Measurements from ENCODE around the gene SLC16A12. TPM values are rescaled to one million over a fixed set of nuclear protein-coding genes. Genes with fewer than 3 reads are reported as not detected.

The SLC16A12 gene
- total RNA-seq, 1 experiment from 2014 or later: 10.9 TPM

DNA sequence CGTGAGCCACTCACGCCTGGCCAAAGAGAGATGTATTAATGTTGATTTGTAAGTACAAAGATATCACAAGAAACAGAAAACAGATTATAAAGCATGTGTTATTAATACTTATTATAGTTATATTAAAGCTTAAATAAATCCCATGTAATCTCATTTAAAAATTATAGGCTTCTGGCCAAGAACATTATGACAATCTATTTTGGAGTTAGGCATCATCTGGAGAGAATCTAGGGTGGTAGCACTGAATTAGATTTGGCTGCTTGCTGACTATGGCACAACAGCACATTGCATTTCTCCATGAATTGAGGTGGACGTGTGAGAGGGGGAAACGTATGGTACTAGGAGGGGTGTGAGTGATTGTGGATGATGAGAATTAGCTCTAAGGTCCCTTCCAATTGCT, 16.8 kb upstream of the SLC16A12 start:
- H3K9me3 Mint-ChIP-seq: peaks cover 8% of the 10 kb centered on the region
- ATAC-seq (no peak), DNase-seq (ENCODE audit: low spot score) (no peak)
- no peaks in the 10 kb centered on the region for H3K27me3 Mint-ChIP-seq (ENCODE audit: low read depth)
- peaks cover 3% of the 10 kb centered on the region; the same call in 1 of the 2 replicates for H3K4me1 Mint-ChIP-seq
- POLR2A ChIA-PET: no interaction called here
- H3K27ac Mint-ChIP-seq: no peak overlapping the region
- CTCF ChIA-PET: no interaction called here
- H3K4me3 Mint-ChIP-seq: no peak overlapping the region
- no peaks in the 10 kb centered on the region for H3K36me3 Mint-ChIP-seq
- no peak for TF ChIP-seq SOX15 (CRISPR knock-in tag; IDR thresholded peaks at IDR 0.05)
- TF ChIP-seq ELF4 (CRISPR knock-in tag; IDR thresholded peaks at IDR 0.05; ENCODE audit: low read depth): no peak
- TF ChIP-seq PRRX2 (CRISPR knock-in tag; IDR thresholded peaks at IDR 0.05): no peak
- TF ChIP-seq HMGA2 (CRISPR knock-in tag; IDR thresholded peaks at IDR 0.05): no peak
- no peak for TF ChIP-seq PREB (CRISPR knock-in tag; IDR thresholded peaks at IDR 0.05; ENCODE audit: borderline replicate concordance)
- TF ChIP-seq EMX1 (CRISPR knock-in tag; IDR thresholded peaks at IDR 0.05): no peak
- TF ChIP-seq GABPB1 (CRISPR knock-in tag; IDR thresholded peaks at IDR 0.05): no peak
- no peak for TF ChIP-seq KAT7 (CRISPR knock-in tag; IDR thresholded peaks at IDR 0.05; ENCODE audit: borderline replicate concordance)
- TF ChIP-seq ESRRA (CRISPR knock-in tag; IDR thresholded peaks at IDR 0.05; ENCODE audit: borderline replicate concordance): no peak
- TF ChIP-seq MYBL2 (CRISPR knock-in tag; IDR thresholded peaks at IDR 0.05): no peak
- no peak for TF ChIP-seq ETV6 (CRISPR knock-in tag; IDR thresholded peaks at IDR 0.05)
- no peak for TF ChIP-seq FOXJ3 (CRISPR knock-in tag; IDR thresholded peaks at IDR 0.05; ENCODE audit: borderline replicate concordance)

GRCh38 chr10:89550509-89550908, 15.1 kb upstream of the SLC16A12 start:
- Mint-ChIP-seq H3K27me3 (ENCODE audit: low read depth) (no peaks in the 10 kb centered on the region), H3K36me3 (no peaks in the 10 kb centered on the region), H3K27ac (no peak overlapping the region), H3K4me1 (no peaks in the 10 kb centered on the region; the same call in 1 of the 2 replicates), H3K4me3 (no peak overlapping the region), H3K9me3 (peaks cover 17% of the 10 kb centered on the region)
- ChIA-PET CTCF (interaction anchor here (1.1 kb wide), 1 partner anchor 16 kb away, joined by 3 read pairs; no protein-coding TSS in a partner anchor), POLR2A (no interaction called here)
- ATAC-seq (no peak), DNase-seq (ENCODE audit: low spot score) (no peak)
- TF ChIP-seq MXD4 (CRISPR knock-in tag; IDR thresholded peaks at IDR 0.05; ENCODE audit: borderline replicate concordance) (no peak), SMAD3 (CRISPR knock-in tag; IDR thresholded peaks at IDR 0.05; ENCODE audit: borderline replicate concordance) (no peak), TP53 (CRISPR knock-in tag; IDR thresholded peaks at IDR 0.05) (no peak), MAX (CRISPR knock-in tag; IDR thresholded peaks at IDR 0.05) (no peak), ZNF219 (CRISPR knock-in tag; IDR thresholded peaks at IDR 0.05; ENCODE audit: borderline replicate concordance) (no peak), MYBL2 (CRISPR knock-in tag; IDR thresholded peaks at IDR 0.05) (no peak), PRRX2 (CRISPR knock-in tag; IDR thresholded peaks at IDR 0.05) (no peak), ZNF512 (CRISPR knock-in tag; IDR thresholded peaks at IDR 0.05; ENCODE audit: borderline replicate concordance) (no peak), ZNF532 (CRISPR knock-in tag; IDR thresholded peaks at IDR 0.05; ENCODE audit: borderline replicate concordance) (no peak), KAT7 (CRISPR knock-in tag; IDR thresholded peaks at IDR 0.05; ENCODE audit: borderline replicate concordance) (no peak)
- TF ChIP-seq, protein P1, sequence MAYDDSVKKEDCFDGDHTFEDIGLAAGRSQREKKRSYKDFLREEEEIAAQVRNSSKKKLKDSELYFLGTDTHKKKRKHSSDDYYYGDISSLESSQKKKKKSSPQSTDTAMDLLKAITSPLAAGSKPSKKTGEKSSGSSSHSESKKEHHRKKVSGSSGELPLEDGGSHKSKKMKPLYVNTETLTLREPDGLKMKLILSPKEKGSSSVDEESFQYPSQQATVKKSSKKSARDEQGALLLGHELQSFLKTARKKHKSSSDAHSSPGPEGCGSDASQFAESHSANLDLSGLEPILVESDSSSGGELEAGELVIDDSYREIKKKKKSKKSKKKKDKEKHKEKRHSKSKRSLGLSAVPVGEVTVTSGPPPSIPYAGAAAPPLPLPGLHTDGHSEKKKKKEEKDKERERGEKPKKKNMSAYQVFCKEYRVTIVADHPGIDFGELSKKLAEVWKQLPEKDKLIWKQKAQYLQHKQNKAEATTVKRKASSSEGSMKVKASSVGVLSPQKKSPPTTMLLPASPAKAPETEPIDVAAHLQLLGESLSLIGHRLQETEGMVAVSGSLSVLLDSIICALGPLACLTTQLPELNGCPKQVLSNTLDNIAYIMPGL (CRISPR knock-in tag; IDR thresholded peaks at IDR 0.05): no peak
- TF ChIP-seq, protein P2, sequence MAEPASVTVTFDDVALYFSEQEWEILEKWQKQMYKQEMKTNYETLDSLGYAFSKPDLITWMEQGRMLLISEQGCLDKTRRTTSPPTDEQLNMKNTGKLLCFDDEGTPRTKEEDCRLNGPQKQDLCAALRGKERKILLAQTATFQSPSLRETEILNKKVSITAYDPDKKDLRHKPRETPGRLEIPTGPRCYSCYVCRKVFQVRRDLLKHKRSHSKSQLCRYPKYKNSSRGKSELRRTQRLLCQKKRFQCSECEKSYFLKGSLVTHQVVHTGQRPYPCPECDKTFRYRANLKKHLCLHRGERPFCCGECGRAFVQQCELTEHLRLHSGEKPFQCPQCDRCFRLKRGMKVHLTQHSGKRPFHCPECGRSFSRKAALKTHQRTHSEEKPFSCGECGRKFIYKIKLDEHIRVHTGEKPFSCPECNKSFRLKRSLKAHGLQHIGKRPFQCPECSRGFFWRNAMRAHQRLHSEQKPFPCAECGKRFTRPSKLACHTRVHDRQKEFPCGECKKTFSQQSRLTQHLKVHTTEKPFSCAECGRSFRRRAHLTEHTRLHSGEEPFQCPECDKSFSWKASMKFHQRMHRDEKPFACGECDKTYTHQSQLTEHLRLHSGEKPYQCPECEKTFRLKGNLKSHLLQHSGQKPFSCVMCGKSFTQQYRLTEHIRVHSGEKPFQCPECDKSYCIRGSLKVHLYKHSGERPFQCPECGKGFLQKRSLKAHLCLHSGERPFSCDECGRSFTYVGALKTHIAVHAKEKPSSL (CRISPR knock-in tag; conservative IDR thresholded peaks at IDR 0.05): no peak
- TF ChIP-seq, protein P3, sequence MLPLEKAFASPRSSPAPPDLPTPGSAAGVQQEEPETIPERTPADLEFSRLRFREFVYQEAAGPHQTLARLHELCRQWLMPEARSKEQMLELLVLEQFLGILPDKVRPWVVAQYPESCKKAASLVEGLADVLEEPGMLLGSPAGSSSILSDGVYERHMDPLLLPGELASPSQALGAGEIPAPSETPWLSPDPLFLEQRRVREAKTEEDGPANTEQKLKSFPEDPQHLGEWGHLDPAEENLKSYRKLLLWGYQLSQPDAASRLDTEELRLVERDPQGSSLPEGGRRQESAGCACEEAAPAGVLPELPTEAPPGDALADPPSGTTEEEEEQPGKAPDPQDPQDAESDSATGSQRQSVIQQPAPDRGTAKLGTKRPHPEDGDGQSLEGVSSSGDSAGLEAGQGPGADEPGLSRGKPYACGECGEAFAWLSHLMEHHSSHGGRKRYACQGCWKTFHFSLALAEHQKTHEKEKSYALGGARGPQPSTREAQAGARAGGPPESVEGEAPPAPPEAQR (CRISPR knock-in tag; IDR thresholded peaks at IDR 0.05): no peak
